GM12873 (cell line): ENCODE data around the gene MAB21L3.

Experiments used
- TF ChIP-seq, protein P1 (sequence below): IDR thresholded peaks from 2 replicates; pipeline ENCODE4 v1.5.1; 2012; ENCODE audit warnings: low read depth, mild to moderate bottlenecking, moderate library complexity, low read length, control low read depth; ENCODE audit not compliant: insufficient read depth; ENCODE audit errors: missing control alignments

MAB21L3 gene

DNA sequence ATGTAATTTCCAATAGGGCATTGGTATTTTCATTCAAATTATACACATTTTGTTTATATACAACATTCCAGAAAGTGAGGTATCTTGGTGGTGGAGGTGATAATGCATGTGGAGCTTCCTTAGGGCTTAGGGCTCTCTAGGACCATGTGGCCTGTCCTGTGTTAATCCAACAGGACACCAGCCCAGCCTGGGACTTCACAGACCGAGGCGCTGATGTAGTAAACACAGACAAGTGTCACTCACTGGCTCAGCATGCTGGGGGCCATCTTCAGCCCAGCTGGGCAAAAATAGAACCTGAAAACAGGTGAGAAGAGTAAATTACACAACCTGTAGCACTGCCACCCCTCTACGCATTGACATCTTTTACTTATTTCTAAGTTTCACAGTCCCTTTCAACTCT lies 66.7 kb downstream of the MAB21L3 start:
- TF ChIP-seq, protein P1, sequence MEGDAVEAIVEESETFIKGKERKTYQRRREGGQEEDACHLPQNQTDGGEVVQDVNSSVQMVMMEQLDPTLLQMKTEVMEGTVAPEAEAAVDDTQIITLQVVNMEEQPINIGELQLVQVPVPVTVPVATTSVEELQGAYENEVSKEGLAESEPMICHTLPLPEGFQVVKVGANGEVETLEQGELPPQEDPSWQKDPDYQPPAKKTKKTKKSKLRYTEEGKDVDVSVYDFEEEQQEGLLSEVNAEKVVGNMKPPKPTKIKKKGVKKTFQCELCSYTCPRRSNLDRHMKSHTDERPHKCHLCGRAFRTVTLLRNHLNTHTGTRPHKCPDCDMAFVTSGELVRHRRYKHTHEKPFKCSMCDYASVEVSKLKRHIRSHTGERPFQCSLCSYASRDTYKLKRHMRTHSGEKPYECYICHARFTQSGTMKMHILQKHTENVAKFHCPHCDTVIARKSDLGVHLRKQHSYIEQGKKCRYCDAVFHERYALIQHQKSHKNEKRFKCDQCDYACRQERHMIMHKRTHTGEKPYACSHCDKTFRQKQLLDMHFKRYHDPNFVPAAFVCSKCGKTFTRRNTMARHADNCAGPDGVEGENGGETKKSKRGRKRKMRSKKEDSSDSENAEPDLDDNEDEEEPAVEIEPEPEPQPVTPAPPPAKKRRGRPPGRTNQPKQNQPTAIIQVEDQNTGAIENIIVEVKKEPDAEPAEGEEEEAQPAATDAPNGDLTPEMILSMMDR, result no peak

- TF ChIP-seq, protein P1, result no peak
Observed at GRCh38 chr1:116178837-116179236, 67.6 kb downstream of the MAB21L3 start.

DNA sequence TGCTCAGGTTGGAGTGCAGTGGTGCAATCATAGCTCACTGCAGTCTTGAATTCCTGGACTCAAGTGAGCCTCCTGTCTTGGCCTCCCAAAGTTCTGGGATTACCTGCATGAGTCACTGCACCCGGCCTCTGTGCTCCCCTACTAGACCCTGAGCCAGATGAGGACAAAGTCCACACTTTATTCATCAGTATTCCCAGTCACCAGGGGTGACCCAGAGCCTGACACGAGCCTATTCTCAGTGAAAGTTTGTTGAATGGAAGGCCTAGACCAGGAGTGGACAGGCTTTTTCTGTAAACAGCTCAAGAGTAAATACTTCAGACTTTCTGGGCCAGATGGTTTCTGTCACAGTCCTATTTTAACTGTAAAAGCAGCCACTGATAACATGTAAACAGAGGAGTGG lies 68.2 kb downstream of the MAB21L3 start:
- TF ChIP-seq, protein P1, result no peak

GRCh38 chr1:116179964-116180363 lies 68.8 kb downstream of the MAB21L3 start:
- TF ChIP-seq, protein P1, result no peak

DNA sequence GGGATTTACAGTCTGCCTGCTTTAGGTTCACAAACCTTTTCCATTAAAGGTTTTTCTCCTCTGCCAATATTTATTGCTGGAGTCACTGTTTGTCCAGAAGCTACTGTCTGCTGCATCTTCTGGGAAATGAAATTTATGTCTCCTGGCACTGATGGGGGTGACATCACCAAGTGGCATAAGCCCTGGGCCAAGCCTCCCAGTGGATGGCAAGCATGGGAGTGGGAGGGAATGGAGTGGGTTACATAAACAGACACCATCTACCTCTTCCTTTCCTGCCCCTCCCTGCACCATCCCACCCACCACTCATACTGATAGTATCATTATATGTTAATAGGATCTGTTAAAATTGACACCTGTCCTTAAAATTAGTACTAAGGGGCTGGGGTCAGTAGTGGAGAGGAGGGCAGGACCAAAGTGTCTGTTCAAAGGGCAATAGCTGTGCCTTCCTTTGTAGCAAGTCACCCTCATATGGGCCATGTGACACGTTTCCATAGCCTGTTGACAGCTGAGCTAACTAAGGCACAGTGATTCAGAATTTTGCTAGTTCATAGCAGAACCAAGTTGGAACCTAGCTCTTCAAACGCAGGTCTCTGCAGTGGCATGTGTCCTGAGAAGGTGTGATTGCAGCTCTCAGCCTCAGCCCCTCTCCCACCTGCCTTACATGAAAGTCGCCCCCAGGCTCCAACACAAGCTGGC lies 71.0 kb downstream of the MAB21L3 start:
- TF ChIP-seq, protein P1, result no peak
